ENCODE data around the gene MEGF6.

The MEGF6 gene

GRCh38 chr1:3570066-3570986, 41.0 kb downstream of the MEGF6 start:
- DNase-seq: no peak

DNA sequence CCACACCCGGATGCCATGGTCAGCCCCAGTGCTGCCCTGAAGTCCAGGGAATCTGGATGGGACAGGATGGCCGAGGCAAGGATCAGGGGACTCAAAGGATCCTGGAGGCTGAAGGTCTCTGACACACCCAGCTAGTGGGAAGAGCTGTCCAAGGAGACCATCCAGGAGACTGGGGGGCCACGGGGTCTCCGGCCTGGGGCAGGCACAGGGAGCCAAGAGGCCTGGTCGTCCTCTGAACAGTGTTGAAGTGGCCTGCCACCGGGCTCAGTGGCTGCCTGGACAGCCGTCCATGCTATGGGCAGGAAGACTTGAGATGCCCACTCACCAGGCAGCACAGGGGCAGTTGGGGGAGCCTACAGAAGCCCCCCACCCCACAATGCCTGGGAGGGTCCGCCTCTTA, 41.9 kb downstream of the MEGF6 start:
- no peak for DNase-seq

GRCh38 chr1:3568815-3569435, 42.4 kb downstream of the MEGF6 start:
- DNase-seq: no peak

DNA sequence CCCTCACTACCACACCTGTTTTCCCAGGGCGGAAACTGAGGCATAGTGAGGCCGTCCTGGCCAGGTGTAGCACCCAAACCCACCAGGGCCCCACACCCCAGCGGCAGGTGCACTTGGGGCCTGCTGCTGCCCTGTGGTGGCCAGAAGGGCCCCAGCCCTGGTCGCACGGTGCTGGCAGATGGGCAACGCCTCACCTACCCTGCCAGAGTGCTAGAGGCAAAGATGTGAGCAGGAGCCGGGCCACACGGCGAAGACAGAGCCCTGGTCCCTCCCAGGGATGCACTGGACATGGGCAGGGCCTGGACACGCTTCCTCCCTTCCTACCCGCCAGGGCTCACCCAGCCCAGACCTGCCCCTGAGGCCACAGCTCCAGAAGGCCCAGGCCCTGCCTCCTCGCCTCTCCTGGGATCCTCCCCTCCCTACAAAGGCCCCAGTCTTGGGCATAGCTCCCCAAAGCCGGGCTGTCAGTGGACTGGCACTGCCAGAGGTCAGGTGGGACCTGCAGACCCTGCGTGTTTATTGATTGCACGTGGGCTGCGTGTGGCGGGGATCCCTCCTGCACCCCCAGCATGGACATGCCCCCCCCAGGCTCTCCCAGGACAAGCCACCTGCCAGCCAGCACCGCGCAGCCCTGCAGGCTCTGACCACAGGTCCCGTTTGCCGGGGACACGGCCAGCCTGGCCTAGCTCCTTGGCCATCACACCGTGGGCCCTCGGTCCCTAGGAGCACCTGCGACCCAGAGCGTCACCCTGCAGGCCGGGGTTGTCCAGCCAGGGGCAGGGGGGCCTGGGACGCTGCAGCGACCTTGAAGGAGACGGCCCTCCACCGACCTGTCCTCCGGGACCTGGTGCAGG, 44.1 kb downstream of the MEGF6 start:
- no peak for DNase-seq

GRCh38 chr1:3566003-3566885, 45.1 kb downstream of the MEGF6 start:
- DNase-seq: no peak

- DNase-seq: peak; percentile 34
These were observed 46.1 kb downstream of the MEGF6 start for GRCh38 chr1:3564921-3565831.

DNA sequence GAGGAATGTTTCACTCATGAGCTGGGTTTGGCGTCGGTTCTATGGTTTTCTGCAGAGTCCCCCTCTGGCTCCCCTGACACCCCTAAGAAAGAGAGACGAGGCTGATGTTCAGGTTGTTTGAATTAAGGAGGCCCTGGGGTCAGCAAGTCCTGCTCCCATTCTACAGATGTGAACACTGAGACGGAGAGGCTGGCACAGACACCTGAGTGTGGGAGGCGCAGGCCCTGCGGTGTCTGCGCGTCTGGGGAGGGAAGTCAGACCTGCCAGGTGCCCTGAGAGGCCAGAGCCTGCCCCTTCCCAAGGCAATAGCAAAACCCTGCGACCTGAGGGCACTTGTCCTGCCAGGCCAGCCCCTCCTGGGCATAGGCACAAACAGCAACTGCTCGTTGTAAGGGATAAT, 47.7 kb downstream of the MEGF6 start:
- DNase-seq: no peak

DNA sequence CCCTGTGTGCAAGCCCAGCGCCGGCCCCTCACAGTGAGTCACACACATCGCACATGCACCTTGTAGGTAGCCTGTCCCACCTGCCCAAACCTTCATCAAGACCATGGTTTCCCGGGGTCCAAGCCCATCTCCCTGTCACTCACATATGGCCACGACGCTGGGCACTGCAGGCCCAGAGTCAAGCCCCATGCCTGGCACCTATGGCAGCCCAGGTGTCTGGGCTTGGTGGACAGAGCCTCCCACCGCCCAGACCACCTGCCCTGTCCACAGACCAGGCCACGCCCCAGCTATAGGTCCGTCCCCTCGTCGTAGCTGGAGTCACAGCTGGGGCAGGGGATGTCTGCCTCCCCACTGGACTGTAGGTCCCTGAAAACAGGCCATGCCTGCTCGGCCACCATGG, 48.2 kb downstream of the MEGF6 start:
- no peak for DNase-seq

GRCh38 chr1:3562712-3563111, 48.6 kb downstream of the MEGF6 start:
- DNase-seq: no peak

DNA sequence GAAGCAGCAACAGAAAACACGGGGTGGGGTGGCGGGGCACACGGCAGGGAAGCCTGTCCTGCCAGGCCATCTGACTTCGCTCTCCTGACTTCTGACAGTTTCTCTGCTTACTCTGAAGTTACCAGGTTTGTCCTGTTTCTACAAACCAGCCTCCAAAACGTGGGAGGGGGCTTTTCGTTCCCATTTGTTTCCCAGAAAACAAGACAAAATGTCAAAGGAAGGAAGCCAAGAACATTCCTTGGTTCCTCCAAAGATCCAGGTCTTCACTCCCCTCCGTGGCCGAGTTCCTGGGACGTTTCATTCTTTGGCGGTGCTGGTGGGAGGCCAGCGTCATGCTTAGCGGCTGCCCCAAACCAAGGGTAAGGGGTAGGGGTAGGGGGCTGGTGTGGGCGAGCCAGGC, 49.6 kb downstream of the MEGF6 start:
- no peak for DNase-seq

DNA sequence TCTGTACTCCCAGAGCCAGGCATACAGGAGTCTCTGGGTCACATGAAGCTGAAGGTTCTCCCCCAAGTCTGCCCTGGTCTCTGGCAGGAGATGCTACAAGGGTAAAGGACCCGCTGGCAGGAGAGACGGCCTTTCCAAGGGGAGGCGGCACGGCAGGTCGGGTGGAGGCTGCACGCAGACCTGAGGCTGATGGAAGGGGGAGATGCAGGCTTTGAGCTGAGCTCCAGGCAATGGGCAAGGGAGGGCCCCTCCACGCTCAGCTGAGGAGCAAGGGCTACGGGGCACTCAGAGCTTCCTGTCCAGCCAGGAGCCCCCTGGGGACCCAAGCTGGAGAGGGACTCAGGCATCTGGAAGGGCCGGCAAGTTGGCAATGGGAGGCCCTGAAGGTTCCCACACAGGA, 50.3 kb downstream of the MEGF6 start:
- DNase-seq: no peak

DNA sequence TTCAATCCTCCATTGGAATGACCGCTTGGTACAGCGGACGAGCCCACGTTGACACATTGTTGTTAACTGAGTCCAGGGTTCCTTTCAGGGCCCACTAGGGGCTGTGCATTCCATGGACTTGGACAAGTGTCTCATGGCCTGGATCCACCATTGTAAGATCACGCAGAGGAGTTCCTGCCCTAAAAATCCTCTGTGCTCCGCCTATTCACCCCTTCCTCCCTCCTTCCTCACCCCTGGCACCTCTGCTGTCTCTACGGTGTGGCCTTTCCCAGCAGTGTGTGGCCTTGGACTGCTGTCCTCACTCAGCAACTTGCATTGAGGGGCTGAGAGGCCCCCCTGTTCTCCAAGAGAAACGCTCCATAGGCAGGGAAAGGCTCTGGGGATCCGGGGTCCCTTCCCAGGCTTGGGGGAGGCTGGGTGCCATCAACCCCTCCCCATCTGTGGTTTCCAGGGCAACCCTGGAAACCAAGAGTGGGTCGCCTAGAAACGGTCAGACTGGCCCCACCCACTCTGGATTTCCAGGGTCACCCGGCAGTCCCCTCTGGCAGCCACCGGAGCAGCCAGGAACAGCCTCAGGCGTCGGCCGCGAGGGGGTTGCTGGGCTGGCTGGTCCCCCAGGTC, 50.9 kb downstream of the MEGF6 start:
- DNase-seq: no peak

GRCh38 chr1:3558036-3558726, 53.1 kb downstream of the MEGF6 start:
- no peak for DNase-seq

DNA sequence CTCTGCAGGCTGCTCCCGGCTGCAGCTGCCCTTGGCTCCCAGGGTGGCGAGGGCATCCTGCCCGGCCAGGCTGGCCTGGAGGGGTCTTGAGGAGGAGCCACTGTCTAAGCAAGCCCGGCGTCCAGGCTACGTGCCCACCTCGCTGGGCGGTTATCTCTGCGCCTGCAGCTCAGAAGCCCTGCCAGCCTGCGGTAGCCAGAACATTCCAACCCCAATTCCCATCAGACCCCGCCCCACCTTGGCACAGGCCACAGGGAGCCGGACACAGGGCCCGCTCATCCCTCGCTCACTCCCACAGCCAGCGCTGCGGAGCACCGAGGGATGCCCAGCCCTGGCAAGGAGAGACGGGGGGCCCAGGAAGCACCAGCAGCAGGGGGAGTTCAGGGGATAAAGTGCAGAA, 53.9 kb downstream of the MEGF6 start:
- DNase-seq: no peak

GRCh38 chr1:3556336-3556735, 55.0 kb downstream of the MEGF6 start:
- no peak for DNase-seq

- DNase-seq: no peak
These were observed 56.0 kb downstream of the MEGF6 start for GRCh38 chr1:3555131-3555920.

- no peak for DNase-seq
These were observed 57.4 kb downstream of the MEGF6 start for GRCh38 chr1:3553940-3554223.

DNA sequence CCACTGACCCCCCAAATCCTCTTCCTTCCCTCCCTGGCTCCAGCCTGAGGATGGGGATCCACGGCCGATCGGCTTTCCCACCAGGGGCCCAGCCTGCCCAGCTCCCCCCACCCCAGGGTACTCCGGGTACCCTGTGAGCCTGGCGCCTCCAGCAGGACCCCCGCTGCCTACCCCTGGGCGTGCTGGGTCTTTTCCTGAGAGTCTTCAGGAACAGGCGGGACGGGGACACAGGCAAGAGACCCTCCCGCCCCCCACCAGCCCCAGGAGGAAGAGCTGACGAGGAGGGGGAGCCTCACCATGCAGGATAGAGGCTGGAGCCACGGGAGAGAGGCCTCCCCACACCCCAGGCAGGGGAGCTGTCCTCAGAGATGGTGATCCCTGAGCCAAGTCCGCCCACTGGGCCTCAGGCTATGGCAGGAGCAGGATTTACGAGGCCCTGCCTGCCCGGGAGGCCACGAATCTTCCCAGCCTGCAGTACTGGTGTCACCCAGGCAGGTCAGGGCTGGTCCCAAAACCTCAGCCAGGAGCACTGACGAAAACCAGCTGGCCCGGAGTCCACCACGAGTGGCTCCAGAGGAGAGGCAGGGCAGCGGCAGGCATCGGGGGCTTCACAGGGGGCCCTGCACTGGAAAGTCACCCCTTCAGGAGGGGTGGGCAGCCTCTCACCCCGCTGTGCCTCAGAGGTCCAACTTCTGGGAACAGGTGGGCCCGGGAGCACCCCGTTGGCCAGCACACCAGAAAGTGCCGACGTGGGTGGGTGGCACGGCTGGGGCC, 58.0 kb downstream of the MEGF6 start:
- DNase-seq: no peak

- no peak for DNase-seq
These were observed 58.6 kb downstream of the MEGF6 start for GRCh38 chr1:3552751-3553150.

Measured in CD4-positive, alpha-beta T cell treated with Interleukin-10 for 1 hour (primary cell).